PC-9 (cell line): ENCODE results near the gene PROC. TPM values are rescaled to one million over a fixed set of nuclear protein-coding genes. Genes with fewer than 3 reads are reported as not detected.
A peak's percentile ranks its signal among the peaks of the same experiment; 100 is the strongest.

Experiments used
- BruUV-seq: library from RNA; stranded (reverse); fragments of 400-500 nt; replicated peaks from 2 replicates; lab custom pipeline; 2021; lab: Mats Ljungman, UMichigan
- CTCF ChIA-PET: fragments of 300-600 bp; sonication (Branson Sonifier 250); formaldehyde crosslinking; loops from one replicate; lab custom pipeline; 2022; ENCODE audit warnings: antibody characterized with exemption; lab: Charles Lee
- POLR2A ChIA-PET: fragments of 300-600 bp; sonication (Branson Sonifier 250); formaldehyde crosslinking; loops from one replicate; lab custom pipeline; 2022; ENCODE audit warnings: antibody characterized with exemption; ENCODE audit not compliant: unreplicated experiment; lab: Charles Lee
- DNase-seq, 2 experiments: peaks; one replicate each; pipeline versions ENCODE4 v3.0.0 to v3.0.0-alpha.2; 2015 to 2022; ENCODE audit warnings: mixed read lengths in 1 of 2
- H2AFZ ChIP-seq: fragments of 200-600 bp; sonication (generic); 2 replicates; pipeline ENCODE4 v1.8.1; 2017; ENCODE audit warnings: antibody characterized with exemption
- H3F3A ChIP-seq: fragments of 200-600 bp; sonication (generic); 2 replicates; pipeline ENCODE4 v1.8.1; 2017; ENCODE audit warnings: antibody characterized with exemption, mild to moderate bottlenecking, low read depth; ENCODE audit not compliant: insufficient read depth
- H3K27ac ChIP-seq: fragments of 200-600 bp; sonication (generic); 2 replicates; pipeline ENCODE4 v1.6.1; 2016; ENCODE audit warnings: mixed run types
- H3K27me3 ChIP-seq: fragments of 200-600 bp; sonication (generic); 2 replicates; pipeline ENCODE4 v1.6.1; 2016; ENCODE audit warnings: low read depth, mixed run types; ENCODE audit not compliant: insufficient read depth
- H3K36me3 ChIP-seq: fragments of 200-600 bp; sonication (generic); 2 replicates; pipeline ENCODE4 v1.6.1; 2016; ENCODE audit warnings: low read depth, mixed run types
- H3K4me1 ChIP-seq: fragments of 200-600 bp; sonication (generic); replicated peaks from 2 replicates; pipeline ENCODE4 v1.6.1; 2016; ENCODE audit warnings: mixed run types; ENCODE audit not compliant: insufficient read depth
- H3K4me2 ChIP-seq: fragments of 200-600 bp; sonication (generic); 2 replicates; pipeline ENCODE4 v1.6.1; 2017; ENCODE audit warnings: mixed run types
- H3K4me3 ChIP-seq: fragments of 200-600 bp; sonication (generic); 2 replicates; pipeline ENCODE4 v1.6.1; 2016; ENCODE audit warnings: mixed run types
- H3K79me2 ChIP-seq: fragments of 200-600 bp; sonication (generic); 2 replicates; pipeline ENCODE4 v1.6.1; 2017; ENCODE audit warnings: low read depth, mixed run types
- H3K9me2 ChIP-seq: fragments of 200-600 bp; sonication (generic); 2 replicates; pipeline ENCODE4 v1.8.1; 2017; ENCODE audit warnings: mild to moderate bottlenecking; ENCODE audit not compliant: insufficient read depth
- H3K9me3 ChIP-seq: fragments of 200-600 bp; sonication (generic); 2 replicates; pipeline ENCODE4 v1.8.1; 2016; ENCODE audit warnings: low read depth; ENCODE audit not compliant: insufficient read depth
- H4K20me1 ChIP-seq: fragments of 200-600 bp; sonication (generic); 2 replicates; pipeline ENCODE4 v1.8.1; 2017; ENCODE audit not compliant: insufficient read depth
- CTCF ChIP-seq: fragments of 200-600 bp; sonication (generic); conservative IDR thresholded peaks from 2 replicates; pipeline ENCODE4 v1.6.1; 2017; ENCODE audit warnings: mixed run types, antibody characterized with exemption, mild to moderate bottlenecking, moderate library complexity
- EZH2 ChIP-seq: fragments of 200-600 bp; sonication (generic); IDR thresholded peaks from 2 replicates; pipeline ENCODE4 v1.8.0; 2017; ENCODE audit warnings: antibody characterized with exemption, low read depth
- intact Hi-C: fragments of 100-400 bp; cut with micrococcal nuclease; formaldehyde crosslinking; loops from one replicate; pipeline ENCODE4 v1.10.0; 2022; ENCODE audit not compliant: unreplicated experiment
- total RNA-seq: library from RNA; stranded (reverse); gene quantifications from 2 replicates; pipeline ENCODE4 v1.2.3, GENCODE V29; 2021

Gene PROC
- total RNA-seq, 1 experiment from 2014 or later: 6.1 TPM

- no TSS peak for BruUV-seq
- H3K9me3 ChIP-seq: no peaks in the 10 kb centered on the region
- H3K27ac ChIP-seq: peak overlapping the region; percentile 76
- CTCF ChIA-PET: interaction anchor here (0.6 to 1.5 kb wide), 5 partner anchors 25 to 557 kb away, joined by 3 to 5 read pairs (median 3); partner anchors contain the start of gene IWS1
- no peaks in the 10 kb centered on the region for H3K27me3 ChIP-seq
- no peak overlapping the region for H3K4me3 ChIP-seq
- intact Hi-C loops: loop anchor here (5.0 to 10.0 kb wide), 2 partner anchors 89 to 187 kb away; no protein-coding TSS in a partner anchor
- no peaks in the 10 kb centered on the region for H3K9me2 ChIP-seq
- no peaks in the 10 kb centered on the region for H3K79me2 ChIP-seq
- no peaks in the 10 kb centered on the region for H3K36me3 ChIP-seq
- POLR2A ChIA-PET: no interaction called here
- peaks cover 56% of the 10 kb centered on the region for H3F3A ChIP-seq
- DNase-seq: peak in 1 of 2 experiments; percentile 82
- no peak overlapping the region for H2AFZ ChIP-seq
- H3K4me2 ChIP-seq: peak overlapping the region; percentile 35
- no peak for TF ChIP-seq EZH2
- TF ChIP-seq CTCF: no peak; the same call in 1 of the 2 replicates
- H4K20me1 ChIP-seq: no peaks in the 10 kb centered on the region
- H3K4me1 ChIP-seq: peaks cover 68% of the 10 kb centered on the region
Observed at GRCh38 chr2:127413782-127414637, 4.2 kb upstream of the PROC start.

- POLR2A ChIA-PET: interaction anchor here (0.7 kb wide), 1 partner anchor 94 kb away, joined by 3 read pairs; no protein-coding TSS in a partner anchor
- H2AFZ ChIP-seq: no peak overlapping the region
- no peaks in the 10 kb centered on the region for H3K27me3 ChIP-seq
- no peak for TF ChIP-seq CTCF
- no peak for TF ChIP-seq EZH2
- CTCF ChIA-PET: interaction anchor here (0.5 to 1.5 kb wide), 9 partner anchors 14 to 556 kb away, joined by 3 to 5 read pairs (median 3); no protein-coding TSS in a partner anchor
- DNase-seq: no peak
- no peaks in the 10 kb centered on the region for H4K20me1 ChIP-seq
- H3K9me3 ChIP-seq: no peaks in the 10 kb centered on the region
- H3K27ac ChIP-seq: peak overlapping the region; percentile 76
- H3K9me2 ChIP-seq: no peaks in the 10 kb centered on the region
- peak overlapping the region; percentile 83 for H3K4me2 ChIP-seq
- no peaks in the 10 kb centered on the region for H3K79me2 ChIP-seq
- peaks cover 67% of the 10 kb centered on the region for H3K4me1 ChIP-seq
- no TSS peak for BruUV-seq
- no peak overlapping the region for H3K4me3 ChIP-seq
- peaks cover 52% of the 10 kb centered on the region for H3F3A ChIP-seq
- H3K36me3 ChIP-seq: no peaks in the 10 kb centered on the region
- intact Hi-C loops: loop anchor here (5.0 to 10.0 kb wide), 2 partner anchors 90 to 188 kb away; no protein-coding TSS in a partner anchor
Observed at GRCh38 chr2:127414638-127415592, 3.3 kb upstream of the PROC start.
